Astrocyte (in vitro differentiated cells and primary cell): ENCODE data around the gene RPS5. TPM values are rescaled to one million over a fixed set of nuclear protein-coding genes. Genes with fewer than 3 reads are reported as not detected.

Source experiments
- DNase-seq: peaks from one replicate; pipeline ENCODE4 v3.0.0-alpha.2; 2010; ENCODE audit warnings: low read depth
- FAIRE-seq: peaks from 2 replicates; lab custom pipeline; 2011; peaks lifted over from hg19 to GRCh38; lab: Jason Lieb, UNC
- H2AFZ ChIP-seq: 2 replicates; pipeline ENCODE4 v1.6.0; 2012; ENCODE audit warnings: low read depth, low read length, inconsistent platforms
- H3K27ac ChIP-seq: 2 replicates; pipeline ENCODE4 v1.5.1; 2011; ENCODE audit warnings: low read depth, low read length, inconsistent platforms
- H3K27me3 ChIP-seq: 2 replicates; pipeline ENCODE4 v1.6.0; 2011; ENCODE audit warnings: low read length, inconsistent platforms; ENCODE audit not compliant: insufficient read depth
- H3K36me3 ChIP-seq: 2 replicates; pipeline ENCODE4 v1.5.1; 2011; ENCODE audit warnings: low read length, inconsistent platforms; ENCODE audit not compliant: insufficient read depth
- H3K4me1 ChIP-seq: 2 replicates; pipeline ENCODE4 v1.5.1; 2011; ENCODE audit warnings: low read length, inconsistent platforms; ENCODE audit not compliant: insufficient read depth
- H3K4me2 ChIP-seq: 2 replicates; pipeline ENCODE4 v1.6.0; 2012; ENCODE audit warnings: low read length, inconsistent platforms
- H3K4me3 ChIP-seq: 2 replicates; pipeline ENCODE4 v1.5.1; 2011; ENCODE audit warnings: low read depth, mild to moderate bottlenecking, low read length, inconsistent platforms; ENCODE audit not compliant: insufficient read depth
- H3K79me2 ChIP-seq: 2 replicates; pipeline ENCODE4 v1.6.0; 2012; ENCODE audit warnings: mild to moderate bottlenecking, low read length, inconsistent platforms; ENCODE audit not compliant: insufficient read depth
- H3K9ac ChIP-seq: 2 replicates; pipeline ENCODE4 v1.6.0; 2012; ENCODE audit warnings: mild to moderate bottlenecking, low read length, inconsistent platforms
- H3K9me3 ChIP-seq: 2 replicates; pipeline ENCODE4 v1.5.1; 2012; ENCODE audit warnings: low read depth, mild to moderate bottlenecking, low read length, inconsistent platforms; ENCODE audit not compliant: insufficient read depth
- H4K20me1 ChIP-seq: 2 replicates; pipeline ENCODE4 v1.6.0; 2012; ENCODE audit warnings: low read length, inconsistent platforms; ENCODE audit not compliant: insufficient read depth
- H3K27ac Mint-ChIP-seq: one replicate; pipeline ENCODE4 v1.8.0; 2021; ENCODE audit warnings: mild to moderate bottlenecking, mixed read lengths; ENCODE audit not compliant: unreplicated experiment
- H3K27me3 Mint-ChIP-seq: one replicate; pipeline ENCODE4 v1.8.0; 2021; ENCODE audit warnings: low read depth, mixed read lengths; ENCODE audit not compliant: unreplicated experiment
- H3K36me3 Mint-ChIP-seq: one replicate; pipeline ENCODE4 v1.8.0; 2021; ENCODE audit warnings: low read depth, mixed read lengths; ENCODE audit not compliant: unreplicated experiment
- H3K4me1 Mint-ChIP-seq: one replicate; pipeline ENCODE4 v1.8.0; 2021; ENCODE audit warnings: low read depth, mixed read lengths; ENCODE audit not compliant: unreplicated experiment
- H3K4me3 Mint-ChIP-seq: one replicate; pipeline ENCODE4 v1.8.0; 2021; ENCODE audit warnings: mild to moderate bottlenecking, moderate library complexity, mixed read lengths; ENCODE audit not compliant: unreplicated experiment
- H3K9me3 Mint-ChIP-seq: one replicate; pipeline ENCODE4 v1.8.0; 2021; ENCODE audit warnings: mild to moderate bottlenecking, mixed read lengths; ENCODE audit not compliant: unreplicated experiment
- CTCF ChIP-seq: IDR thresholded peaks from 2 replicates; pipeline ENCODE4 v1.5.1; 2011; ENCODE audit warnings: low read depth, mild to moderate bottlenecking, inconsistent platforms, low read length, moderate library complexity; ENCODE audit not compliant: insufficient read depth
- EZH2 ChIP-seq: IDR thresholded peaks from 2 replicates; pipeline ENCODE4 v1.6.1; 2012; ENCODE audit warnings: mild to moderate bottlenecking, low read length, inconsistent platforms; ENCODE audit not compliant: insufficient read depth
- total RNA-seq: library from RNA; stranded (reverse); gene quantifications from 2 replicates; pipeline ENCODE4 v1.2.1, GENCODE V29; 2021

The RPS5 gene
- total RNA-seq, 1 donor from 2014 or later: 891 TPM

- Mint-ChIP-seq H3K9me3 (no peaks in the 10 kb centered on the region), H3K36me3 (peaks cover 13% of the 10 kb centered on the region), H3K4me3 (no peak overlapping the region), H3K27me3 (no peaks in the 10 kb centered on the region), H3K4me1 (peaks cover 4% of the 10 kb centered on the region), H3K27ac (no peak overlapping the region)
- Histone ChIP-seq H3K27ac (no peak overlapping the region), H3K27me3 (no peaks in the 10 kb centered on the region), H3K9me3 (no peaks in the 10 kb centered on the region), H3K79me2 (no peaks in the 10 kb centered on the region), H4K20me1 (peaks cover 22% of the 10 kb centered on the region), H3K4me3 (no peak overlapping the region), H2AFZ (no peak overlapping the region), H3K4me2 (no peak overlapping the region), H3K9ac (no peak overlapping the region), H3K4me1 (peaks cover 18% of the 10 kb centered on the region), H3K36me3 (peaks cover 8% of the 10 kb centered on the region)
- no peak for TF ChIP-seq CTCF
- TF ChIP-seq EZH2: no peak
- DNase-seq (no peak), FAIRE-seq (no peak)
These were observed 11.5 kb downstream of the RPS5 start for GRCh38 chr19:58398545-58398944.

- H3K36me3 Mint-ChIP-seq: peaks cover 2% of the 10 kb centered on the region
- no peak for FAIRE-seq
- no peaks in the 10 kb centered on the region for H3K27me3 ChIP-seq
- no peaks in the 10 kb centered on the region for H3K9me3 Mint-ChIP-seq
- no peak overlapping the region for H2AFZ ChIP-seq
- H3K4me2 ChIP-seq: peak overlapping the region; percentile 92
- no peak overlapping the region for H3K9ac ChIP-seq
- peak overlapping the region; percentile 26 for H3K27ac Mint-ChIP-seq
- H3K9me3 ChIP-seq: no peaks in the 10 kb centered on the region
- H3K4me3 ChIP-seq: no peak overlapping the region
- H3K79me2 ChIP-seq: no peaks in the 10 kb centered on the region
- H3K27me3 Mint-ChIP-seq: no peaks in the 10 kb centered on the region
- peaks cover 4% of the 10 kb centered on the region for H3K4me1 Mint-ChIP-seq
- DNase-seq: no peak
- TF ChIP-seq CTCF: no peak
- H3K4me1 ChIP-seq: peaks cover 18% of the 10 kb centered on the region
- H3K36me3 ChIP-seq: no peaks in the 10 kb centered on the region
- H3K4me3 Mint-ChIP-seq: peak overlapping the region; percentile 93
- no peak overlapping the region for H3K27ac ChIP-seq
- peaks cover 8% of the 10 kb centered on the region for H4K20me1 ChIP-seq
These were observed 12.8 kb downstream of the RPS5 start for GRCh38 chr19:58399903-58400302.

- Mint-ChIP-seq H3K9me3 (no peaks in the 10 kb centered on the region), H3K4me1 (peaks cover 4% of the 10 kb centered on the region), H3K27ac (peak overlapping the region; percentile 26), H3K36me3 (peaks cover 2% of the 10 kb centered on the region), H3K4me3 (peak overlapping the region; percentile 93), H3K27me3 (no peaks in the 10 kb centered on the region)
- Histone ChIP-seq H3K36me3 (no peaks in the 10 kb centered on the region), H3K4me3 (peak overlapping the region; percentile 56), H3K27me3 (no peaks in the 10 kb centered on the region), H3K9ac (peak overlapping the region; percentile 62), H3K27ac (no peak overlapping the region), H4K20me1 (peaks cover 3% of the 10 kb centered on the region), H3K9me3 (no peaks in the 10 kb centered on the region), H3K4me1 (peaks cover 18% of the 10 kb centered on the region), H3K79me2 (no peaks in the 10 kb centered on the region), H3K4me2 (peak overlapping the region; percentile 92), H2AFZ (peak overlapping the region; percentile 87)
- DNase-seq (no peak), FAIRE-seq (no peak)
- TF ChIP-seq EZH2 (no peak), CTCF (no peak)
These were observed 13.3 kb downstream of the RPS5 start for GRCh38 chr19:58400316-58400915.
